Fibroblast of mammary gland (primary cell): ENCODE data around the gene DNAJA4.
A peak's percentile ranks its signal among the peaks of the same experiment; 100 is the strongest.

Experiments used
- DNase-seq: peaks from one replicate; pipeline ENCODE4 v3.0.0-alpha.2; 2010; ENCODE audit warnings: low read depth
- H3K4me3 ChIP-seq: 2 replicates; pipeline ENCODE4 v1.5.1; 2011; ENCODE audit warnings: low read depth, mild to moderate bottlenecking, low read length, moderate library complexity; ENCODE audit not compliant: control insufficient read depth
- CTCF ChIP-seq: conservative IDR thresholded peaks from 2 replicates; pipeline ENCODE4 v1.5.1; 2011; ENCODE audit warnings: low read depth, low read length, inconsistent platforms; ENCODE audit not compliant: control insufficient read depth, insufficient read depth

DNAJA4 gene

GRCh38 chr15:78317145-78317836 is 52.9 kb downstream of the DNAJA4 start:
- peak; percentile 17 for DNase-seq
- H3K4me3 ChIP-seq, result no peak overlapping the region
- no peak for TF ChIP-seq CTCF

GRCh38 chr15:78319588-78319987 is 55.2 kb downstream of the DNAJA4 start:
- no peak overlapping the region for H3K4me3 ChIP-seq
- no peak for DNase-seq
- TF ChIP-seq CTCF, result no peak

GRCh38 chr15:78320183-78320582 is 55.8 kb downstream of the DNAJA4 start:
- DNase-seq, result no peak
- no peak for TF ChIP-seq CTCF
- H3K4me3 ChIP-seq, result no peak overlapping the region

- DNase-seq, result no peak
- no peak overlapping the region for H3K4me3 ChIP-seq
- TF ChIP-seq CTCF, result no peak
Measured at GRCh38 chr15:78321041-78321570, 56.7 kb downstream of the DNAJA4 start.

GRCh38 chr15:78321786-78322185 is 57.4 kb downstream of the DNAJA4 start:
- TF ChIP-seq CTCF, result no peak
- no peak overlapping the region for H3K4me3 ChIP-seq
- no peak for DNase-seq

GRCh38 chr15:78322243-78322642 is 57.9 kb downstream of the DNAJA4 start:
- TF ChIP-seq CTCF, result no peak
- DNase-seq, result no peak
- H3K4me3 ChIP-seq, result no peak overlapping the region
